Mononuclear cell (primary cell): ENCODE results near the gene PTS. TPM values are rescaled to one million over a fixed set of nuclear protein-coding genes. Genes with fewer than 3 reads are reported as not detected.
"Not testable (repeated sequence)": the region's sequence is repeated elsewhere in the genome, so short reads cannot be mapped to it uniquely, and the experiment has no call there.

Experiments used
- H3K27me3 ChIP-seq: 2 replicates; pipeline ENCODE4 v1.6.0; 2011; ENCODE audit warnings: low read length, control low read depth; ENCODE audit not compliant: insufficient read depth
- H3K4me1 ChIP-seq: 2 replicates; pipeline ENCODE4 v1.5.1; 2011; ENCODE audit warnings: mild to moderate bottlenecking, low read length, control low read depth; ENCODE audit not compliant: insufficient read depth
- H3K4me3 ChIP-seq: 2 replicates; pipeline ENCODE4 v1.5.1; 2011; ENCODE audit warnings: mild to moderate bottlenecking, low read length, moderate library complexity
- H3K9me3 ChIP-seq: 2 replicates; pipeline ENCODE4 v1.5.1; 2011; ENCODE audit warnings: low read depth, mild to moderate bottlenecking, control low read depth, low read length
- total RNA-seq: library from RNA; depleted of rRNA; stranded (reverse); fragments of >200 nt; gene quantifications from one replicate; pipeline ENCODE4 v1.2.3, GENCODE V29; 2012

The PTS gene
- total RNA-seq, result 37.3 TPM

DNA sequence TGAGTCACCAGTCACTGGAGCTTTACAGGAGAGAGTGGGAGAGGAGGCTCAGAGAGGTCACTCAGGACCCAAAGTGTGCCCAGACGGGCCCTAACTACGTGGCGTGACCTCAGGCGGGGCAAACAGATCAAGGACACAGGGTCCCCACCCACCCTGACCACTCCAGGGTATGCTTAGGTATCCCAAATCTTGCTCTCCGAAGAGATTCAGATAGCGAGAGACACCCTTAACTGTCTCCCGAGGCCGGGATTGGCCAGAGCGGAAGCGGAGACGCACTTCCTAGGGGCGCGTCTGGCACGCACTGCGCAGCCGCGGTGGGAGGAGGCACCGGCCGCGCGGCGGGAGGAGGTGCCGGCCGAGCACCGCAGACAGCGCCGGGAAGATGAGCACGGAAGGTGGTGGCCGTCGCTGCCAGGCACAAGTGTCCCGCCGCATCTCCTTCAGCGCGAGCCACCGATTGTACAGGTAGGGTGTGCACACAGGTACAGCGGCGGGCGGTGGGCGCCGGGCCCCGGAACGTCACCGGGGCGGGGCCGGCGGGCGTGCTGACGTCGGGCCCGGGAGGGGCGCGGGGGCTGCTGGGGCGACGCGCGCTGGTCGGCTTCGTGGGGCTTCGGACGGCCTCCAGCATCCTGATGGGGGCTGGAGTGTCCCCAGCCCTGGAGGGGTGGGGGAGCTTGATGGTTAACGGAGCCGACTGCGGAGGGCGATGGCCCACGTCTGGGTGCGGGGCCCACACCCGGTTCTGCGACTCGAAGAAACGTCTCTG, at the start of gene PTS:
TSS of gene PTS (plus strand) at position 367 of the 769 bp plus-strand sequence. CDS start at position 383, 16 bp downstream.
- Histone ChIP-seq H3K4me1 (peaks cover 15% of the 10 kb centered on the region), H3K27me3 (no peaks in the 10 kb centered on the region), H3K4me3 (peak within 1 kb of the TSS; percentile 59), H3K9me3 (no peaks in the 10 kb centered on the region)

DNA sequence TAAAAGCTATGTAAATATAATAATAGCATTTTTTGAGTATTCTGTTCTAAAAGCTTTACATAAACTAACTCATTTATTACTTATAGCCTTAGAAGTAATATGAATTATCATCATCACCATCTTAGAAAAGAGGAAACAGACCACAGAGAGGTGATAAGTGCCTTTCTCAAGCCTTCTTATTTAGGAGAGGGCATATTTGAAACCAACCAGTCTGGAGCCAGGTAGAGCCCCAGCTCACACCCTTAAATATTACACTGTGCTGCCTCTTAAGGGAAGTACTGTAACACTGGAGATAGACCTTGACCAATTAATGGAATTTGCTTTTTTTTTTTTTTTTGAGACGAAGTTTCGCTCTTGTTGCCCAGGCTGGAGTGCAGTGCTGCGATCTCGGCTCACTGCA, 48.6 kb upstream of the PTS start:
- peaks cover 7% of the 10 kb centered on the region for H3K27me3 ChIP-seq
- H3K9me3 ChIP-seq, result no peaks in the 10 kb centered on the region
- H3K4me1 ChIP-seq, result peaks cover 21% of the 10 kb centered on the region
- H3K4me3 ChIP-seq, result no peak overlapping the region

DNA sequence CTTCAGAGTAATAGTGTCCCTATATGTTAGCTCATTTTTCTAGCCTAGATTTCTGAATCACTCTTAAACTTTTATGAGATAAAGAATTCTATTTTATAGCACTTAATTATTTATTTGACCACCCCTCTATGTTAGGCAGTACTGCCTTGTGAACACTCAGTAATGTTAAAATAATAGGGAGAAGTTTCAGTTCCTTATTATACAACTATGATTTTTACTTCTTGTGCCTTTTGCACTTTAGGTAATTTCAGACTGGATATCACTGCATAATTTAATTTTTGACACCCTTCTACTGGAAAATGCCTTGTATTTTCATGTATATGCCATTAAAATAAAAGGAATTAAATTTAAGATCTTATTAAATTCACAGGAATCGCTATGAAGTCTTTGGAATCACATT, 47.8 kb upstream of the PTS start:
- Histone ChIP-seq H3K4me1 (peaks cover 21% of the 10 kb centered on the region), H3K27me3 (peaks cover 7% of the 10 kb centered on the region), H3K4me3 (no peak overlapping the region), H3K9me3 (no peaks in the 10 kb centered on the region)

DNA sequence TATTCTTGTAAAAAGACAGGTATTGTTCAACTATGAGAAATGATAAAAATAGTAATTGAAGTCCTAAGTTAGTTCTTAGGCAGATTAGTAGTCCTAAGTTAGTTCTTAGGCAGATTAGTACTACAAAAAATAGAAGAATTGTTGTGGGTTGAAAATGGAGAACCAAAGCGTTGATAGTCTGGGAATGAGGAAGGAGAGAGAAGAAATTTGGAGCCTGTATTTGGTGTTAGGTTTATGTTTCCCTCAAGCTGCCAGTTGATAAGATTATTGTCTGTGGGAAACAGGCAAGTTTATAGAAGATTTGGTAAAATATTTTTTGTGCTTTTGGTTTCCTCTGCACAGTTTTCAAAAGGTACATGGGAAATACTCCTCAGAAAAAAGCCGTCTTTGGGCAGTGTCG, 47.3 kb upstream of the PTS start:
- no peaks in the 10 kb centered on the region for H3K9me3 ChIP-seq
- H3K4me3 ChIP-seq, result no peak overlapping the region
- peaks cover 21% of the 10 kb centered on the region for H3K4me1 ChIP-seq
- peaks cover 7% of the 10 kb centered on the region for H3K27me3 ChIP-seq

DNA sequence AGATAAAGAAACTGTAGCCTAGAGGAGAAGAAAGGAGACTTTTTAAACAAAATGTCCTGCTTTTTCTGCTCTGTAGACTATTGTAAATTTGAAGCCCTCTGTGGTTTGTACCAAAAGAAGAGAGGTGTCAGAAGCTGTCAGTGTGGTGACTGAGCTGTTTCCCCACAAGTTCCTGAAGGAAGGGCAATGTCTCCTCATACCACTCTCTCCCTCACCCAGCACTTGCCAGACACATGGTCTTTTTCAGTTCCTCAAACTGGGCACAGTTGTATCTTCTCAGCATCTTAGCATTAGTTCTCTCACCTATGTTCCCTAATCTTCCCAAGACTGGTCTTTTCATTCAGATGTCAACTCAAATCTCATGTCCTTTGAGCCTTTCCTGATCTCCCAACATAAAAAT, 46.6 kb upstream of the PTS start:
- Histone ChIP-seq H3K4me3 (no peak overlapping the region), H3K27me3 (peaks cover 7% of the 10 kb centered on the region), H3K4me1 (peaks cover 21% of the 10 kb centered on the region), H3K9me3 (no peaks in the 10 kb centered on the region)

DNA sequence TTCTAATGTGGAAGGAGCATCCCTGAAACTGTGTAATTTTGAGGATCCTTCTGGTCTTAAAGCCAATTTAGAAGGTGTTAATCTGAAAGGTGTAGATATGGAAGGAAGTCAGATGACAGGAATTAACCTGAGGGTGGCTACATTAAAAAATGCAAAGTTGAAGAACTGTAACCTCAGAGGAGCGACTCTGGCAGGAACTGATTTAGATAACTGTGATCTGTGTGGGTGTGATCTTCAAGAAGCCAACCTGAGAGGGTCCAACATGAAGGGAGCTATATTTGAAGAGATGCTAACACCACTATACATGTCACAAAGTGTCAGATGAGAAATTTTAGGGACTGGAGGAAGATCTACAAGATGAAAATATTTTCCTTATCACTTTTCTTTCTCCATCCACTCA, 43.4 kb upstream of the PTS start:
- Histone ChIP-seq H3K4me3 (no peak overlapping the region), H3K4me1 (peaks cover 12% of the 10 kb centered on the region), H3K27me3 (no peaks in the 10 kb centered on the region)

DNA sequence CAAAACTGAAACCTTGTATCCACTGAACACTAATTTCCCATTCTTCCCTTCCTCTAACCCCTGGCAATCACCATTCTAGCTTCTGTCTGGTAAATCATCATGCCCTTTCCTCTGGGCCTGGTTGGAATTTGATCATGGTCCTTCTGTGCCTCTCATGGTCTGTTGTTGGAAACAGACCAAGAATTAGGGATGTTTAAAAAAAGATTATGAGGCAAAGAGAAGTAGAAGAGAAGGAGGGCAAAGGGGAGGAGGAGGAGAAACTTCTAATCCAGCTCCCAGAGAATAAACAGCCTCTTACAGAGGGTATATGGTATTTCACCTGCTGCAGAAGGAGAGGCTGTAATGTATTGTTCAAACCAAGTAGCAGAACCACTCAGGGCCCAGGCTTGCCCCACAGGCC, 40.3 kb upstream of the PTS start:
- Histone ChIP-seq H3K27me3 (no peaks in the 10 kb centered on the region), H3K4me3 (no peak overlapping the region), H3K4me1 (no peaks in the 10 kb centered on the region), H3K9me3 (no peaks in the 10 kb centered on the region)

More for the DNA sequence above, 43.4 kb upstream of the PTS start:
- no peaks in the 10 kb centered on the region for H3K9me3 ChIP-seq

DNA sequence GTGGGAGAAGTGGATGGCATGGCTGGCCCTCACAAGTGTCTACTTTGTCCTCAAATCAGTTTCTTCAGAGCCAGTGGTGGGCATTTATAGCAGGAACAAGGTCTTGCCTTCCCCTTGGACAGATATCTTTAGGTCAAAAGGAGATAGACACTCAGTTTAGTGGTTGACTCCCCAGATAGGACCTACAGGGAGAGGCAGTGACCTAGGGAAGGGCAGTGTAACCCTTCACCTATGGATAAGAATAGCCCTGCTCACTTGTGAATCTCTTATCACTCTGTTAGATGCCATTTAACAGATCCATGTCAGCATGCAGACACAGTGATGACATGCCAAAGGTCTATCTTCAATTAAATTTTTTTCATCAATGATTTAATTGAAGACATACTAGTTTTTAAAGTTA, 39.9 kb upstream of the PTS start:
- Histone ChIP-seq H3K4me1 (no peaks in the 10 kb centered on the region), H3K27me3 (no peaks in the 10 kb centered on the region), H3K9me3 (no peaks in the 10 kb centered on the region), H3K4me3 (no peak overlapping the region)

DNA sequence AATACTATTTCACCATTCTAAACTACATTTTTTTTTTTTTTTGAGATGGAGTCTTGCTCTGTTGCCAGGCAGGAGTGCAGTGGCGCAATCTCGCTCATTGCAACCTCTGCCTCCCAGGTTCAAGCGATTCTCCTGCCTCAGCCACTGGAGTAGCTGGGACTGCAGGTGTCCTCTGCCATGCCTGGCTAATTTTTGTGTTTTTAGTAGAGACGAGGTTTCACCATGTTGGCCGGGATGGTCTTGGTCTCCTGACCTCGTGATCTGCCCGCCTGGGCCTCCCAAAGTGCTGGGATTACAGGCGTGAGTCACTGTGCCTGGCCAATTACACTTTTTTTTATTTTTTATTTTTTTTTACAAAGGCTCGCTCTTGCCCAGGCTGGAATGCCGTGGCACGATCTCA, 31.1 kb upstream of the PTS start:
- not testable (repeated sequence) for H3K27me3 ChIP-seq, H3K4me3 ChIP-seq, H3K4me1 ChIP-seq, H3K9me3 ChIP-seq

DNA sequence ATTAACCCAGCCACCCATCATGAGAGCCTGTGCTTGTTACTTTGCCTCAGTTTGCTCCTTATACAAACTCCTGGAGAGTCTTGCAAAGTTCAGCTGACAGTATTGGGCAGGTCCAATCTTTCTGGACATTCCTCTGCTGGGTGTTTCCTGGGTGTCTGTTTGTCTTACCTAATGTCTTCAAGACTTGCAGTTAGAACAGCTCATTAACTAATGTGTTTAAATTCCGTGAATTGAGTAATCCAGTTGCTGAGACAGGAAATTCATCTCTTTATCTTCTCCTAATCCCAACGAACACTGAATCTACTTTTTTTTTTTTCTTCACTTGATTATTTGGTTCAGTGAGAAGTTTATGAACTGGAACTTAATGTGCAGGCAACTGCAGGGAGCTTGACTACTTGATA, 30.3 kb upstream of the PTS start:
- Histone ChIP-seq H3K9me3 (no peaks in the 10 kb centered on the region), H3K4me1 (peaks cover 8% of the 10 kb centered on the region), H3K4me3 (no peak overlapping the region), H3K27me3 (no peaks in the 10 kb centered on the region)

DNA sequence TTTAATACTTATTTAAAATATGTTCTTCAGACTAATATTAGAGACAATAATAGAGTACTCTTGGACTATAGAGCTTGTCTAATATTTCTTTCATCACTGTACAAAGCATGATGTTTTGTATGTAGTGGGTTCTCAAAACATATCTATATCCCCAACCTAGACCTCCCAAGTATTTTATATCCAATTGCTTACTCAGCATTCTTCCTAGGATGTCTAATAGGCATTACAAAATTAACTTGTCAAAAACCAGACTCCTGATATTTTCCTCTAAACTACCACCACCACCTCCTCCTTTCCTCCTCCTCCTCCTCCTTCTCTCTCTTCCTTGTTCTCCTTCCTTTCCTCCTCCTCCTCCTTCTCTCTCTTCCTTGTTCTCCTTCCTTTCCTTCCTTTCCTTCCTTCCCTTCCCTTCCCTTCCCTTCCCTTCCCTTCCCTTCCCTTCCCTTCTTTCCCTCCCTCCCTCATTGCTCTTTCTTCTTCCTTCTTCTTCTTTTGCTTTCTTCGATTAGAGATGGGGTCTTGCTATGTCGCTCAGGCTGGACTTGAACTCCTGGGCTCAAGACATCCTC, 29.6 kb upstream of the PTS start:
- Histone ChIP-seq H3K27me3 (no peaks in the 10 kb centered on the region), H3K4me1 (peaks cover 8% of the 10 kb centered on the region), H3K9me3 (no peaks in the 10 kb centered on the region), H3K4me3 (no peak overlapping the region)

DNA sequence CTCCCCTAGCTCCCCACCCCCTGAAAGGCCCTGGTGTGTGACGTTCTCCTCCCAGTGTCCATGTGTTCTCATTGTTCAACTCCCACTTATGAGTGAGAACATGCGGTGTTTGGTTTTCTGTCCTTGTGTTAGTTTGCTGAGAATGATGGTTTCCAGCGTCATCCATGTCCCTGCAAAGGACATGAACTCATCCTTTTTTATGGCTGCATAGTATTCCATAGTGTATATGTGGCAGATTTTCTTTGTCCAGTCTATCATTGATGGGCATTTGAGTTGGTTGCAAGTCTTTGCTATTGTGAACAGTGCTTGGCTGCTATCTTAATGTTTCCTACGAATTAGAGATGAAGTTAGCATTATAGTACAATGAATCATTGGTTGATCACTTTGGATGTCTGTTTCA, 27.1 kb upstream of the PTS start:
- not testable (repeated sequence) for H3K4me1 ChIP-seq, H3K27me3 ChIP-seq, H3K4me3 ChIP-seq, H3K9me3 ChIP-seq

DNA sequence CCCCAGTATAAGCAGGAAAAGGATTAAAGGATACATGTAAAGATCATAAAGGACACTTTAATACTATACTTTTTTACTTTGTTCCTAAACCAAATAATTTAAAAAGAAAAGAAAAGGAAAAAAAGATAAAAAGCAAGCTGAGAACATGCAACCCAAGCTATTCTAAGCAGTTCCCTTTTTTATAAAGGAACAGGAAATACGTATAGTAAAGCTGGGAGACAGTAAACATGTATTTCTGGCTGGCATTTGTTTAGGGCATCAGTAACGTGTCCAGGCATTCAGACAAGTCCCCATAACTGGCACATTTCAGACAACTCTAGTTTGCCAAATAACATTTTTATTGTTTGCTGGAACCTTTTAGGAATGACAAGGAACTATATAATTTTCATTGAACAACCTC, 26.0 kb upstream of the PTS start:
- peaks cover 8% of the 10 kb centered on the region for H3K4me1 ChIP-seq
- no peak overlapping the region for H3K4me3 ChIP-seq
- H3K27me3 ChIP-seq, result no peaks in the 10 kb centered on the region
- H3K9me3 ChIP-seq, result no peaks in the 10 kb centered on the region

DNA sequence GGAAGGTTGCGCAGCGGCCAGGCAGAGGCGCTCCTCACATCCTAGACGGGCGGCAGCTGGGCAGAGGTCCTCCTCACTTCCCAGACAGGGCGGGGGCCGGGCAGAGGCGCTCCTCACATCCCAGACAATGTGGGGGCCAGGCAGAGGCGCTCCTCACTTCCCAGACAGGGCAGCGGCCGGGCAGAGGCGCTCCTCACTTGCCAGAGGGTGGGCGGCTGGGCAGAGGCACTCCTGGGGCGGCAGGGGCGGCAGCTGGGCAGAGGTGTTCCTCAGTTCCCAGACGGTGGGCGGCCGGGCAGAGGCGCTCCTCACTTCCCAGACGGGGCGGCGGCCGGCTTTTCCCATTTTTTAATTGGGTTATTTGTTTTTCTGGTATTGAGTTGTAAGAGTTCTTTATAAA, 20.2 kb upstream of the PTS start:
- Histone ChIP-seq H3K9me3 (no peaks in the 10 kb centered on the region), H3K27me3 (no peaks in the 10 kb centered on the region), H3K4me3 (no peak overlapping the region), H3K4me1 (no peaks in the 10 kb centered on the region)

DNA sequence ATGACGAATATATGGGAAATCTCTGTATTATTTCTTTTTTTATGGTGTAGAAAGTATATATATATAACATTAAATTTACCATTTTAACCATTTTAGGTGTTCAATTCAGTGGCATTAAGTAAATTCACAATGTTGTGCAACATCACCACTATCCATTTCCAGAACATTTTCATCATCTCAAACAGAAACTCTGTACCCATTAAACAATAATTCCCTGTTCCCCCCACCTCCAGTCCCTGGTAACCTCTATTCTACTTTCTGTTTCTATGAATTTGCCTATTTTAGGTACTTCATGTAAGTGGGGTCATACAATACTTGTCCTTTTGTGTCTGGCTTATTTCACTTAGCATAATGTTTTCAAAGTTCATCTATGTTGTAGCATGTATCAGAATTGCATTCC, 15.3 kb upstream of the PTS start:
- H3K27me3 ChIP-seq, result peaks cover 2% of the 10 kb centered on the region

DNA sequence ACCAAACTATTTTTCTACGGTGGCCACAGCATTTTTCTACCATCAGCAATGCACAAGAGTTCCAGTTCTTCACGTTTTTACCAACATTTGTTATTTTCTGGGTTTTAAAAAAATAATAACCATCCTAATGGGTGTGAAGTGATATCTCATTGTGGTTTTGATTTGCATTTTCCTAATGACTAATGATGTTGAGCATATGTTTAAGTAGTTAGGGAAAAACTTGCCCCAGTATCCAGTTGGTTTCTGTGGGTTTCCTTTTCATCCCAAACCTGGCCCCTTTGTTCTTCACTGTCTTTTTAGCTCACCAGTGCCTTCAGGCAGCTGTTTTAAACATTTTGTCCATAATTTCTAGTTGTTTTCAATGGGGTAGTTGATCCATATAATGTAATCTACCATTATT, 14.7 kb upstream of the PTS start:
- peaks cover 2% of the 10 kb centered on the region for H3K27me3 ChIP-seq
- H3K4me3 ChIP-seq, result no peak overlapping the region
- H3K4me1 ChIP-seq, result peaks cover 11% of the 10 kb centered on the region
- H3K9me3 ChIP-seq, result no peaks in the 10 kb centered on the region

More for the DNA sequence above, 15.3 kb upstream of the PTS start:
- no peak overlapping the region for H3K4me3 ChIP-seq
- H3K9me3 ChIP-seq, result no peaks in the 10 kb centered on the region
- H3K4me1 ChIP-seq, result peaks cover 11% of the 10 kb centered on the region
